GM18861 (cell line): ENCODE results near the gene PLD2.

Experiments used
- ATAC-seq: cut with Tn5 transposase; IDR thresholded peaks from one replicate; pipeline ENCODE4 v1.9.1; 2021; ENCODE audit not compliant: unreplicated experiment

The PLD2 gene

GRCh38 chr17:4806777-4807604 is at the start of gene PLD2:
Gene PLD2 (plus strand): TSS chr17:4807152. CDS start chr17:4807773, 621 bp downstream.
- ATAC-seq: peak; percentile 77

GRCh38 chr17:4759776-4760236 is 47.1 kb upstream of the PLD2 start:
- no peak for ATAC-seq

- ATAC-seq: no peak
Observed at GRCh38 chr17:4764595-4764994, 42.4 kb upstream of the PLD2 start.

- no peak for ATAC-seq
Observed at GRCh38 chr17:4766201-4766600, 40.8 kb upstream of the PLD2 start.

GRCh38 chr17:4766723-4767122 is 40.2 kb upstream of the PLD2 start:
- ATAC-seq: no peak

- no peak for ATAC-seq
Observed at GRCh38 chr17:4768298-4768697, 38.7 kb upstream of the PLD2 start.

GRCh38 chr17:4769628-4770027 is 37.3 kb upstream of the PLD2 start:
- no peak for ATAC-seq

GRCh38 chr17:4771519-4772234 is 35.3 kb upstream of the PLD2 start, which contains the start of gene TM4SF5:
Gene TM4SF5 (plus strand): TSS chr17:4771886. CDS start chr17:4771923, 37 bp downstream.
- ATAC-seq: no peak

GRCh38 chr17:4772235-4772613 is 34.7 kb upstream of the PLD2 start:
- no peak for ATAC-seq

- no peak for ATAC-seq
Observed at GRCh38 chr17:4777969-4778760, 28.8 kb upstream of the PLD2 start.

- ATAC-seq: no peak
Observed at GRCh38 chr17:4780325-4780955, 26.5 kb upstream of the PLD2 start.

- ATAC-seq: no peak
Observed at GRCh38 chr17:4782652-4783051, 24.3 kb upstream of the PLD2 start.

- no peak for ATAC-seq
Observed at GRCh38 chr17:4785311-4786105, 21.4 kb upstream of the PLD2 start.

- no peak for ATAC-seq
Observed at GRCh38 chr17:4786106-4786511, 20.8 kb upstream of the PLD2 start, which contains the start of gene VMO1. Gene VMO1 (minus strand): TSS chr17:4786364. CDS start chr17:4786352, 12 bp downstream.

- no peak for ATAC-seq
Observed at GRCh38 chr17:4786516-4786915, 20.4 kb upstream of the PLD2 start.

- ATAC-seq: no peak
Observed at GRCh38 chr17:4788159-4788806, 18.7 kb upstream of the PLD2 start.

GRCh38 chr17:4788807-4789700 is 17.9 kb upstream of the PLD2 start, which contains the start of gene GLTPD2:
Gene GLTPD2 (plus strand): TSS chr17:4788964. CDS start chr17:4789012, 48 bp downstream.
- ATAC-seq: no peak

- no peak for ATAC-seq
Observed at GRCh38 chr17:4789701-4789950, 17.3 kb upstream of the PLD2 start.
